ENCODE results near the gene CHST11.
A peak's percentile ranks its signal among the peaks of the same experiment; 100 is the strongest.

Gene CHST11

GRCh38 chr12:104484079-104484478 is 27.3 kb downstream of the CHST11 start:
- DNase-seq = no peak

- no peak for DNase-seq
Measured at GRCh38 chr12:104485651-104486362, 29.1 kb downstream of the CHST11 start.

GRCh38 chr12:104486363-104486750 is 29.6 kb downstream of the CHST11 start:
- no peak for DNase-seq

GRCh38 chr12:104486943-104487819 is 30.4 kb downstream of the CHST11 start:
- DNase-seq = no peak

- DNase-seq = no peak
Measured at GRCh38 chr12:104488374-104488773, 31.6 kb downstream of the CHST11 start.

GRCh38 chr12:104490186-104490585 is 33.4 kb downstream of the CHST11 start:
- no peak for DNase-seq

- DNase-seq = no peak
Measured at GRCh38 chr12:104490850-104491249, 34.1 kb downstream of the CHST11 start.

- DNase-seq = no peak
Measured at GRCh38 chr12:104493496-104493895, 36.7 kb downstream of the CHST11 start.

- DNase-seq = no peak
Measured at GRCh38 chr12:104494137-104494792, 37.5 kb downstream of the CHST11 start.

GRCh38 chr12:104494793-104495158 is 38.0 kb downstream of the CHST11 start:
- DNase-seq = no peak

GRCh38 chr12:104495786-104496185 is 39.0 kb downstream of the CHST11 start:
- no peak for DNase-seq

GRCh38 chr12:104496336-104496735 is 39.6 kb downstream of the CHST11 start:
- DNase-seq = no peak

- DNase-seq = no peak
Measured at GRCh38 chr12:104498211-104498801, 41.6 kb downstream of the CHST11 start.

GRCh38 chr12:104499668-104500332 is 43.1 kb downstream of the CHST11 start:
- DNase-seq = no peak

- no peak for DNase-seq
Measured at GRCh38 chr12:104501115-104501514, 44.4 kb downstream of the CHST11 start.

GRCh38 chr12:104501660-104502059 is 44.9 kb downstream of the CHST11 start:
- no peak for DNase-seq

- DNase-seq = no peak
Measured at GRCh38 chr12:104502217-104502616, 45.5 kb downstream of the CHST11 start.

GRCh38 chr12:104502638-104503037 is 45.9 kb downstream of the CHST11 start:
- no peak for DNase-seq

GRCh38 chr12:104503191-104503590 is 46.4 kb downstream of the CHST11 start:
- DNase-seq = no peak

GRCh38 chr12:104504146-104504545 is 47.4 kb downstream of the CHST11 start:
- DNase-seq = no peak

- peak; percentile 91 for DNase-seq
Measured at GRCh38 chr12:104505095-104505818, 48.5 kb downstream of the CHST11 start.

Measured in NCI-H69 (cell line).